NCI-H446 treated with DMSO at 0.1 percent for 48 hours (cell line): ENCODE data around the gene USP24.
"Not testable (repeated sequence)": the region's sequence is repeated elsewhere in the genome, so short reads cannot be mapped to it uniquely, and the experiment has no call there.

ENCODE experiments used
- DNase-seq: peaks from one replicate; lab custom pipeline; 2025; lab: John Stamatoyannopoulos, UW

Gene USP24

GRCh38 chr1:55232448-55233144, 17.4 kb upstream of the USP24 start:
- DNase-seq = no peak

DNA sequence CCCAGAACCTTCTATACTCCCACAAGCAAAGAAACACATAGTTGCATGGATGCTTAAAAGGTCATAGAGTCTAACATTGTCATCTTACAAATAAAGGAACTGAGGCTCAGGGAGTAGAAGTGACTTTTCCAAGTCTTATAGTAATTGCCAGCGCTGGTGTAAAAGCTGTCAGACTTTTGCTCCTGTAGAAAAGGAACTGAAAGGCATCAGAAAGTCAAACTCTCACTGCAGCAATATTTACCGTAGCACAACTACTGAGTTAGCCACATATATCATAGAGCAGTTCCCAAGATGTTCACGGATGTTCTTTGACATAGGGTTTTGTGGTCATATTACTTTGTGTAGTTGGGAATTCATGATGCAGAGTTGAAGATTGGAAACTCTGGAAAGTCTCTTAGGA, 16.6 kb upstream of the USP24 start:
- DNase-seq = no peak

- DNase-seq = no peak
Observed at GRCh38 chr1:55230659-55231058, 15.5 kb upstream of the USP24 start.

GRCh38 chr1:55229726-55230125, 14.6 kb upstream of the USP24 start:
- DNase-seq = not testable (repeated sequence)

GRCh38 chr1:55225228-55225627, 10.1 kb upstream of the USP24 start:
- DNase-seq = no peak

- no peak for DNase-seq
Observed at GRCh38 chr1:55224729-55225128, 9.6 kb upstream of the USP24 start.

- DNase-seq = no peak
Observed at GRCh38 chr1:55222152-55222551, 7.0 kb upstream of the USP24 start.

GRCh38 chr1:55217226-55217986, 2.2 kb upstream of the USP24 start:
- DNase-seq = no peak

DNA sequence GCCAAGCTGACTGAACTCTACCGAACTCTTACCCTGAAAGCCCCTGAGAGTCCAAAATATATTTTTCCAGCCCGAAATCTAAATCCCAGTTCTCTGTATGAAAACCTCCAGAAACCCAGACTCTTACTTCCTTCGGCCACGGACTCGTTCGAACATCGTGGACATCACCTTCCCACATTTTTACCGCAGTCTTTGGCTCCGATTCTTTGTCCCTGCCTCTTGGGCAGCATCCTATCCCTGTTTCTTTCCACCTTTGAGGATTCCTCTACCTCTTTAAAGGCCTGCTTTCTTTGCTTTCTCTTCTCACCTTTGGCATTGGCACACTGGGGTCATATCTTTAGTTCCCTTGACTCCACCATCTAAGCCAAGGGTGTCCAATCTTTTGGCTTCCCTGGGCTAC, 932 bp upstream of the USP24 start:
- no peak for DNase-seq

DNA sequence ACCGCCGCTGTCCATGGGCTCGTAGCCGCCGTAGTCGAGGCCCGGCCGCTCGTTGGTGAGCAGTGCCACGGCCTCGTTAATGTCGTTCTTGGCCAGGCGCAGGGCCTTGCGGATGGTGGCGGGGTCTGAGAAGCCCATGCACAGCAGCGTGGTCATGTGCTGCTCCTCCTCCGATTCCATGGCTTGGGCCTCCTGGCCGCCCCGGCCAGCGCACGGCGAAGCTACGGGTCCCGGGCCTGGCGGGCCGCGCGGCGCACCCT, 300 bp downstream of the USP24 start:
- no peak for DNase-seq

DNA sequence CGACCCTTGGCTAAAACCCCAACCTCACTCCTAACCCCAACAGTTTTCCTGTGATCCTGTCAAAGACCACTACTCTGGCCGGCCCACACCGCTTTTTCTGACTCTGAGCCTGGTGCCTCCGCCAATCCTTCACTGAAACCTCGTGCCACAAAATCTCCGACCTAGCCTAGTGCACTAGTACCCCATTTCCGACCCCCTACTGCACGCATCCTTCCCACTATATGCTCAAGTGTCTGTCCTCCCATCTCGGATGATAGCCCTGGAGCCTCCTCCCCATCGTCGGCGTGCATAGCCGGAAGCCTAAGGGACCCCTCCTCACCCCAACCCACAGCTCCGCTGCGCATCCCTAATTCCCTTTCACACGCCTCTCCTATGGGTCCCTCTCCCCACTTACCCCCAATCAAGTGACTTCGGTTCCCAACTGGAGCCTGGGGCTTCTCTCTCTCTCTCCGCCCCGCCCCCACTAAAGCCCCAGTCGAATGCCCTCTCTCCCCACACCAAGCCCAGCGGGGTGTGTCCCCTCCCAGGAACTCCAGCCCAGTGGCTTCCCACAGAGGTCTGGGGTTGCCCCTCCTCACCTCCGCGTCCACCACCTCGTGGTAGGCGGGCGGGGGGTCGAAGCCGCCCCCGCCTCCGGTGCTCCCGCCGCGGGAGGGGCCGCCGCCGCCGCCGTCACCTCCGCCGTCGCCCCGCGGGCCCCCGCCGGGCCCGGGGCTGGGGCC, 791 bp downstream of the USP24 start:
- no peak for DNase-seq

GRCh38 chr1:55213885-55214211, 1.3 kb downstream of the USP24 start:
- no peak for DNase-seq

- DNase-seq = no peak
Observed at GRCh38 chr1:55213151-55213884, 1.8 kb downstream of the USP24 start.

DNA sequence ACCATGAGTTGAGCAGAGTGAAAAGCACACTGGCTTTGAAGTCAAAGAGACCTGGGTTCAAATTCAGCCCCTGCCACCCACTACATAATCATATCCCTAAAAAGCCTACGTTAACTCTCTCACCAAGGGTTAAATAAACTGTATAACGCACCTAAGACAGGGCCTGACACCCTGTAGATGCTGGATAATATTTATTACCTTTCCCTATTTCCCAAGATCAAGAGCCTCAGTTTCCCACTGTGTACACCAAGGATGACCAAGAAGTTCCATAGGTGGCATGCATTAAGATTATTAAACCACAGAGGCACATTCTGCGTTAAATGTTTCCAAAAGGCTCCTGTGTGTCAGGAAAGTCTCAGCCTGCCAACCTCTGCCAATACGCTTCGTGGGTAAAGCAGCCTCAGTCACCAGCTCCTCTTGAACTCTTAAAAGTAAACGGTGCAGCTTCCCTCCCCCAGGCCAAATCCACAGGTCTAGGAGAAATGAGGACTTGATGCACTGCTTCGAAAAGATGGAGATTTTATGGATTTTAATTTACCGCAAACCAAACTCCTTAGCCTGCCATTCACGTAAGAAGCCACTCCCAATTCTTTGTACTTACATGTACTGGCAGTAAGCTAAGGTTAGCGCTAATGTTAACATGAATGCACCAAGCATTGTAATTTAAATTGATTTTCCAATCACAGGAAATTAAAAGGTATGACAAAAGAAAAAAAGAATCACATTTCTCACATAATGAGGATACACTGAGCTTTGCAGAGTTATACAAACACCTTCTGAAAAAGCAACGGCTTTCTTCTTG, 2.6 kb downstream of the USP24 start:
- DNase-seq = no peak

- DNase-seq = no peak
Observed at GRCh38 chr1:55211863-55212262, 3.3 kb downstream of the USP24 start.

DNA sequence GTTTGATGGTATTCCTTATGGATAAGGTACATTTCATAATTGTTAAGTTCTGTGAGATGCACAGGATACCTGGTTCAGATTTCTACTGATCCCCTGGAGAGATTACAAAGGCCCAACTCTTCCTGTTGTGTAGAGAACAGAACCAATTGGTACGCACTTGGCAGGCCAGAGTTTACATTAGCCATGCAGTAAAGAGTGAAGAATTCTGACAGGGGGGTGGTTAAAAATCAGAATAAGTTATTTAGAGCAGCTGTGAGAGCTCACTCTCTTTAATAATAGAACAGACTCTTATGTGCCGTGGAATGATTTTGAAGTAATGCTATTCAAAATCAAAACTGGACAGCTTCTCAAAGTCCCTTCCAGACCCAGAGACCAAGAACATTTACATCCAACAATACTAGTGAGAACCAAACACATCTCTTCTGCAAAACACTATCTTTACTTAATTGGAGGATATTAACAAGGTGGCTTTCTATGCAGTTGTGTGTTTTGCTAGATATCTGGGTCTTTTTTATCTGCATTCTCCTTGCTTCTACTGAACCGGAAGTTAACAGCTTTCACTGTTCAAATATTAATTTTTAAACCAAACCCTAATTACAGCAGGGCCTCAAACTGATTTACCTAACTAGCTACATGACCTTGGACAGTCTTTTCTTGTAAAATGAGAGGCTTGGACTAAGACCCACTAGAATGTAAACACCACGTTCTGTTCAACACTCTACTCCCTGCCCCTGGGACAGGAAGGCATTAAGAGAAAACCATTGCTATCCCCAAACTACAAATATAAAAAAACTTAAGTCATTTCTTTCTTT, 4.0 kb downstream of the USP24 start:
- no peak for DNase-seq

DNA sequence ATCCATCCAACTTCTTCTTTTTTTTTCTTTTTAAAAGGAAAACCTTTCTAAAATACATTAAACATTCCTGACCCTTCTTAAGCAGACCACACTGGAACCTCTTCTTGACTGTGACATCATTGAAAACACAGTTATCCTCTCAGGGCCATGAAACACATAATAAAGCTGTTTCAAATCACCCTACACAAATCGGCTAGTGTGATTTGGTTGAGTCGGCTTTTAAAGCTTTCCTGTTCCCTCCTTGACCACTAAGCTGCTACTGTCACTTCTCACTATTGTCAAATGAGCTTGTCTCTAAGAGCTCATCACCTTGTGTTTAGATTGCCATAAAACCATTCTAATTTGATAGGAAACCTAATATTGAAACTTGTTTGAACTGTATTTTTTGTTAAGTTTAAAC, 5.9 kb downstream of the USP24 start:
- DNase-seq = no peak

GRCh38 chr1:55206210-55206609, 9.0 kb downstream of the USP24 start:
- no peak for DNase-seq

DNA sequence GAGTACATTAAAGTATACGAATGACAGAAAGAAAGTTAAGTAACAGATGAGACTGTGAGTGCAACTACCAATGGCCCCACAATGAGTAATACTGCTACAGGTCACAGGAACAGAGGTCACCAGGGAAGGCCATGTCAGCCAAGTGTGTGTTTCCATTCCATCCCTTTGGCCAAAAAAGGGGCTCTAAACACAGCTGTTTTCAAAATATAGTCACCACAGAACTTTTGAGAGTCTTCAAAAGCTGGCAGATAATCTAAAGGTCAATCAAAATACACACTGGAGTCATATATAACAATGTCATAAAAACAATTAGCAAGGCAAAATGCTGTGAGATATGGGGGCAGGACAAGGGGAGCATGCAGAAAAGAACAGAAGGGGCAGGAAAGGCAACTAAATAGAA, 10.2 kb downstream of the USP24 start:
- DNase-seq = no peak

GRCh38 chr1:55203064-55203463, 12.1 kb downstream of the USP24 start:
- no peak for DNase-seq

- DNase-seq = no peak
Observed at GRCh38 chr1:55200667-55201066, 14.5 kb downstream of the USP24 start.
